Measurements from ENCODE around the gene THG1L.

- TF ChIP-seq POLR2A (IDR thresholded peaks at IDR 0.05) (no peak), CTCF (IDR thresholded peaks at IDR 0.05) (no peak), POLR2AphosphoS5 (IDR thresholded peaks at IDR 0.05) (no peak)
These were observed 35.2 kb downstream of the THG1L start for GRCh38 chr5:157766442-157766841.
